B cell (primary cell): ENCODE measurements around the gene RABL2A. TPM values are rescaled to one million over a fixed set of nuclear protein-coding genes. Genes with fewer than 3 reads are reported as not detected.

Source experiments
- ATAC-seq: fragments of 200-7000 bp; cut with Tn5 transposase; one replicate; pipeline ENCODE4 v1.10.0; 2021; ENCODE audit warnings: low read depth, mild to moderate bottlenecking, moderate number of reproducible peaks, moderate library complexity
- CTCF ChIA-PET: fragments of 350-600 bp; sonication (Branson Sonifier 250); formaldehyde crosslinking; loops from one replicate; lab custom pipeline; 2021; ENCODE audit warnings: antibody characterized with exemption, inconsistent platforms; lab: Charles Lee
- POLR2A ChIA-PET: fragments of 350-600 bp; sonication (Branson Sonifier 250); formaldehyde crosslinking; loops from one replicate; lab custom pipeline; 2021; ENCODE audit warnings: antibody characterized with exemption; lab: Charles Lee
- DNase-seq: peaks from one replicate; pipeline ENCODE4 v3.0.0; 2013
- H2AFZ ChIP-seq: 2 replicates; pipeline ENCODE4 v1.6.1; 2012; ENCODE audit warnings: mild to moderate bottlenecking, low read depth, low read length; ENCODE audit not compliant: insufficient read depth, poor library complexity, severe bottlenecking
- H3K27ac ChIP-seq, 2 donors: 1 replicate in 1 of 2; 2 replicates in 1 of 2; pipeline ENCODE4 v1.5.1; 2012 to 2013; ENCODE audit warnings: low read length in 2 of 2, mild to moderate bottlenecking in 2 of 2, moderate library complexity in 1 of 2
- H3K27me3 ChIP-seq, 4 experiments: fragments of 200-600 bp in 1 of 4; sonication (generic) in 1 of 4; replicated peaks in 1 of 4; 1 replicate in 2 of 4; 2 replicates in 2 of 4; pipeline versions ENCODE4 v1.6.1 to v1.7.0; 2013 to 2016; ENCODE audit warnings: low read length in 3 of 4, mild to moderate bottlenecking in 2 of 4, mixed read lengths in 1 of 4, moderate library complexity in 1 of 4; ENCODE audit not compliant: insufficient read depth in 4 of 4, control insufficient read depth in 3 of 4; ENCODE audit errors: control extremely low read depth in 1 of 4
- H3K36me3 ChIP-seq, 2 experiments: replicated peaks in 1 of 2; 1 replicate in 1 of 2; 2 replicates in 1 of 2; pipeline versions ENCODE4 v1.6.1 to v1.7.1; 2013; ENCODE audit warnings: low read length in 1 of 2; ENCODE audit not compliant: insufficient read depth in 2 of 2, control insufficient read depth in 1 of 2; ENCODE audit errors: control extremely low read depth in 1 of 2, extremely low read depth in 1 of 2
- H3K4me1 ChIP-seq, 2 donors: fragments of 200-600 bp in 1 of 2; sonication (generic) in 1 of 2; 1 replicate in 1 of 2; 2 replicates in 1 of 2; pipeline versions ENCODE4 v1.5.1 to v1.6.1; 2013 to 2017; ENCODE audit warnings: low read length in 2 of 2; ENCODE audit not compliant: control insufficient read depth in 2 of 2, insufficient read depth in 2 of 2
- H3K4me2 ChIP-seq: replicated peaks from 2 replicates; pipeline ENCODE3; 2012; ENCODE audit warnings: mild to moderate bottlenecking, low read depth, low read length; ENCODE audit not compliant: poor library complexity, severe bottlenecking
- H3K4me3 ChIP-seq, 5 experiments: fragments of 200-600 bp in 1 of 5; sonication (generic) in 1 of 5; 1 replicate in 3 of 5; 2 replicates in 2 of 5; pipeline versions ENCODE4 v1.5.1 to v1.7.0; 2011 to 2016; ENCODE audit warnings: low read length in 4 of 5, mild to moderate bottlenecking in 4 of 5, low read depth in 2 of 5, control low read depth in 1 of 5, moderate library complexity in 1 of 5; ENCODE audit not compliant: insufficient read depth in 1 of 5; ENCODE audit errors: control extremely low read depth in 1 of 5, extremely low read depth in 1 of 5
- H3K79me2 ChIP-seq: fragments of 200-600 bp; sonication (generic); one replicate; pipeline ENCODE4 v1.6.0; 2016; ENCODE audit warnings: low read length; ENCODE audit not compliant: control insufficient read depth, insufficient read depth
- H3K9ac ChIP-seq: fragments of 200-600 bp; sonication (generic); 2 replicates; pipeline ENCODE4 v1.6.1; 2017; ENCODE audit warnings: mild to moderate bottlenecking, low read length, moderate library complexity
- H3K9me3 ChIP-seq, 3 donors: one replicate each; pipeline versions ENCODE4 v1.6.1 to v1.7.1; 2013; ENCODE audit warnings: low read length in 2 of 3; ENCODE audit not compliant: control insufficient read depth in 2 of 3, insufficient read depth in 1 of 3; ENCODE audit errors: control extremely low read depth in 1 of 3
- H4K20me1 ChIP-seq: 2 replicates; pipeline ENCODE4 v1.6.0; 2012; ENCODE audit warnings: mild to moderate bottlenecking, low read length; ENCODE audit not compliant: insufficient read depth, control insufficient read depth, poor library complexity, severe bottlenecking
- H3K27ac Mint-ChIP-seq: one replicate; pipeline ENCODE4 v1.8.0; 2021; ENCODE audit warnings: mixed read lengths
- H3K27me3 Mint-ChIP-seq: one replicate; pipeline ENCODE4 v1.8.0; 2021; ENCODE audit warnings: mixed read lengths
- H3K4me1 Mint-ChIP-seq: one replicate; pipeline ENCODE4 v1.8.0; 2021; ENCODE audit warnings: mixed read lengths
- H3K4me3 Mint-ChIP-seq: one replicate; pipeline ENCODE4 v1.8.0; 2021; ENCODE audit warnings: mixed read lengths
- H3K9me3 Mint-ChIP-seq: one replicate; pipeline ENCODE4 v1.8.0; 2022; ENCODE audit warnings: mixed read lengths; ENCODE audit not compliant: insufficient read depth
- CTCF ChIP-seq: fragments of 200-600 bp; IDR thresholded peaks from one replicate; pipeline ENCODE4 v1.8.0; 2022; ENCODE audit warnings: antibody characterized with exemption, mild to moderate bottlenecking
- EZH2 ChIP-seq: IDR thresholded peaks from 2 replicates; pipeline ENCODE4 v1.6.1; 2012; ENCODE audit warnings: borderline replicate concordance, low read depth, mild to moderate bottlenecking, moderate library complexity, low read length; ENCODE audit not compliant: insufficient read depth, poor library complexity, severe bottlenecking
- WGBS: methylation state at CpG from one replicate; pipeline ENCODE4 v1.1.5; 2013; ENCODE audit warnings: missing lambda C conversion rate; ENCODE audit not compliant: insufficient coverage; 5-methylcytosine and 5-hydroxymethylcytosine counted together
- intact Hi-C: fragments of 100-400 bp; cut with micrococcal nuclease; formaldehyde crosslinking; loops from one replicate; pipeline ENCODE4 v1.10.0; 2022
- polyA plus RNA-seq: library from polyadenylated mRNA; depleted of rRNA; stranded (reverse); fragments of >200 nt; gene quantifications from 2 replicates; pipeline ENCODE4 v1.2.3, GENCODE V29; 2012
- total RNA-seq, 2 donors: library from RNA; stranded (reverse); fragments of 120-200 nt in 1 of 2; gene quantifications; 1 replicate in 1 of 2; 2 replicates in 1 of 2; pipeline versions ENCODE4 v1.2.3 to v1.2.4, GENCODE V29; 2013 to 2022

RABL2A gene
- total and polyA plus RNA-seq, 2 donors (not counting 1 experiment from before 2014, with no cell fraction given), result 50.6 to 84.7 TPM

- Histone ChIP-seq H3K4me1 (no peaks in the 10 kb centered on the region), H3K27me3 (no peaks in the 10 kb centered on the region), H3K9ac (no peak overlapping the region), H4K20me1 (no peaks in the 10 kb centered on the region), H3K4me3 (no peak overlapping the region), H3K4me2 (no peak overlapping the region), H2AFZ (no peak overlapping the region), H3K36me3 (no peaks in the 10 kb centered on the region), H3K27ac (no peak overlapping the region), H3K79me2 (no peaks in the 10 kb centered on the region), H3K9me3 (no peaks in the 10 kb centered on the region)
- H3K4me1 Mint-ChIP-seq, result no peaks in the 10 kb centered on the region
- WGBS, result 100% methylated on average over 5 of the region's 8 CpGs
- no peak for DNase-seq
- no peaks in the 10 kb centered on the region for H3K9me3 Mint-ChIP-seq
- no peak for ATAC-seq
- H3K27me3 Mint-ChIP-seq, result no peaks in the 10 kb centered on the region
- H3K27ac Mint-ChIP-seq, result no peak overlapping the region
- no peak for TF ChIP-seq EZH2
- TF ChIP-seq CTCF, result no peak
- ChIA-PET CTCF (interaction anchor here (0.8 kb wide), 1 partner anchor 21 kb away, joined by 3 read pairs; no protein-coding TSS in a partner anchor), POLR2A (no interaction called here)
- H3K4me3 Mint-ChIP-seq, result no peak overlapping the region
- intact Hi-C loops, result no loop called here
Observed at GRCh38 chr2:113679457-113679856, 52.4 kb downstream of the RABL2A start.

- CTCF ChIA-PET, result no interaction called here
- 100% methylated on average over 2 of the region's 8 CpGs for WGBS
Observed at GRCh38 chr2:113685471-113685870, 58.4 kb downstream of the RABL2A start.

More at GRCh38 chr2:113685471-113685870, 58.4 kb downstream of the RABL2A start:
- Histone ChIP-seq H3K4me3 (no peak overlapping the region), H3K9ac (no peak overlapping the region), H3K79me2 (no peaks in the 10 kb centered on the region), H3K27me3 (no peaks in the 10 kb centered on the region), H2AFZ (no peak overlapping the region), H3K36me3 (no peaks in the 10 kb centered on the region), H4K20me1 (no peaks in the 10 kb centered on the region), H3K4me1 (no peaks in the 10 kb centered on the region), H3K9me3 (no peaks in the 10 kb centered on the region), H3K27ac (no peak overlapping the region), H3K4me2 (no peak overlapping the region)
- no peaks in the 10 kb centered on the region for H3K9me3 Mint-ChIP-seq
- DNase-seq, result no peak
- POLR2A ChIA-PET, result no interaction called here
- no peak overlapping the region for H3K4me3 Mint-ChIP-seq
- no peak for ATAC-seq
- no peak overlapping the region for H3K27ac Mint-ChIP-seq
- intact Hi-C loops, result no loop called here
- H3K4me1 Mint-ChIP-seq, result peaks cover 6% of the 10 kb centered on the region
- no peak for TF ChIP-seq CTCF
- TF ChIP-seq EZH2, result no peak
- no peaks in the 10 kb centered on the region for H3K27me3 Mint-ChIP-seq
